ENCODE measurements around the gene TMEM129.

The TMEM129 gene, protein sequence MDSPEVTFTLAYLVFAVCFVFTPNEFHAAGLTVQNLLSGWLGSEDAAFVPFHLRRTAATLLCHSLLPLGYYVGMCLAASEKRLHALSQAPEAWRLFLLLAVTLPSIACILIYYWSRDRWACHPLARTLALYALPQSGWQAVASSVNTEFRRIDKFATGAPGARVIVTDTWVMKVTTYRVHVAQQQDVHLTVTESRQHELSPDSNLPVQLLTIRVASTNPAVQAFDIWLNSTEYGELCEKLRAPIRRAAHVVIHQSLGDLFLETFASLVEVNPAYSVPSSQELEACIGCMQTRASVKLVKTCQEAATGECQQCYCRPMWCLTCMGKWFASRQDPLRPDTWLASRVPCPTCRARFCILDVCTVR

DNA sequence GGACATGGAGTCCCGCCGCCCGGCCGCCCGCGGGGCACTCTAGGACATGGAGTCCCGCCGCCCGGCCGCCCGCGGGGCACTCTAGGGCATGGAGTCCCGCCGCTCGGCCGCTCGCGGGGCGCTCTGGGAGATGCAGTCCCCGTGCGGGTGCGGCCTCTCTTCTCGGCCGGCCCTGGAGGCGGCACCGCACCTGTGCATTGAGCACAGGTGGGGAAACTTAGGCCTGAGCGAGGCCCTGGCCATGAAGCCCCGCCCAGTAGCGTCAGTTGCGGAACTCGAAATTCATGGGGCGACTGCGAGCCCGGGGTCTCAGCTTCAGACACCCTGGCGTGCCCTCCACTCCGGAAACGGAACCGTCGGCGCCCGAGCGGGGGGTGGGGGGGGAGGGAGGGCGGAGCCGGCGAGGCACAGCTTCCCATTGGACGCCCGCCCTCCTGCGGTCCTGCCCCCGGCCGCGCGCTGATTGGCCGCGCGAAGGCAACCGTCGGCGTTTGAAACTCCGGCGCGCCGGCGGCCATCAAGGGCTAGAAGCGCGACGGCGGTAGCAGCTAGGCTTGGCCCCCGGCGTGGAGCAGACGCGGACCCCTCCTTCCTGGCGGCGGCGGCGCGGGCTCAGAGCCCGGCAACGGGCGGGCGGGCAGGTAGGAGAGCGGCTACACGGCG lies at the start of gene TMEM129, which contains the start of gene TACC3:
Gene TMEM129, minus strand, starts transcription at position 321 of the 663 bp plus-strand sequence. CDS start 486 bp downstream, outside the sequence.
Gene TACC3, plus strand, starts transcription at position 519 of the 663 bp plus-strand sequence. CDS start 1,901 bp downstream, outside the sequence.
- no peak for FAIRE-seq
- peak; percentile 53 for TF ChIP-seq POLR2A (IDR thresholded peaks at IDR 0.05; ENCODE audit: low read depth, low read length)
- DNase-seq (ENCODE audit: insufficient read length, low spot score), result peak; percentile 87

DNA sequence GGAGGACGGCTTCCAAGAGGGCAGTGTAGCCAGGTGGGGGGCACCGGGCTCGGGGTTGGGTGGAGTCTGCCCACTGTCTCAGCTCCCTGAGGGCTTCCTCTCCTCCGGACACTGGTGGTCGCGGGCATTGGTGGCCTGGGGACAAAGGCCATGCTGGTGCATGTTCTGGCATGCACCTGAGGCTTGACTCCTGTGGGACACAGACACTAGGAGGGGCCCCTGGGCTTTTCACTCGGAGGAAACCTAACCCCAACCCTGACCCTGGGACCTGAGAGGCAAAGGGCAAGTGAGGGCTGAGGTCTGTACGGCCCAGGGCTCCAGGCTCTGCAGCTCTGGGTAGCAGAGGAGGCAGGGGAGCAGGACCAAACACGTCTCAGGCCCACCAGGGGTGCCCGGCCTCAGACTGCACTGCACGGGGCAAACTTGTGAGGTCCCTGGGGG lies 49.7 kb upstream of the TMEM129 start:
- no peak for FAIRE-seq
- no peak for TF ChIP-seq POLR2A (IDR thresholded peaks at IDR 0.05; ENCODE audit: low read depth, low read length)
- no peak for DNase-seq (ENCODE audit: insufficient read length, low spot score)

DNA sequence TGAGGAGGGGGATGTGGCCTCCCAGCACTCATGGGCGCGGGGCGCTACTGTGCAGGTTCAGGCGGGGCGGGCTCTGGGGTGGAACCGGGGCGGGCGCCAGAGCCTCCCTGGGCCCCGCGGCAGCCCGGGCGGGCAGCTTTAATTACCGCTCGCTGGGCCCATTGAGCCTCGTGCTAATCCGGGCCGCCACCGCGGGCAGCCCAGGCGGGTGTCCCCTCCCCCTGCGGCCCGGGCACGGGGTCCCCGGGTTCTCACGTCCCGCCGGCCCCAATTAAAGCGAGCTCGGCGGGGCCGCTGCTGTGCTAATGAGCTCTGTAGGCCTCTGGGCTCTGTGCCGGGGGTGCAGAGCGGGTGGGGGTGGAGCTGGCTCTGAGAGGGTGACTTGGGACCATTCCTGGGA lies 49.1 kb upstream of the TMEM129 start:
- no peak for TF ChIP-seq POLR2A (IDR thresholded peaks at IDR 0.05; ENCODE audit: low read depth, low read length)
- no peak for DNase-seq (ENCODE audit: insufficient read length, low spot score)

DNA sequence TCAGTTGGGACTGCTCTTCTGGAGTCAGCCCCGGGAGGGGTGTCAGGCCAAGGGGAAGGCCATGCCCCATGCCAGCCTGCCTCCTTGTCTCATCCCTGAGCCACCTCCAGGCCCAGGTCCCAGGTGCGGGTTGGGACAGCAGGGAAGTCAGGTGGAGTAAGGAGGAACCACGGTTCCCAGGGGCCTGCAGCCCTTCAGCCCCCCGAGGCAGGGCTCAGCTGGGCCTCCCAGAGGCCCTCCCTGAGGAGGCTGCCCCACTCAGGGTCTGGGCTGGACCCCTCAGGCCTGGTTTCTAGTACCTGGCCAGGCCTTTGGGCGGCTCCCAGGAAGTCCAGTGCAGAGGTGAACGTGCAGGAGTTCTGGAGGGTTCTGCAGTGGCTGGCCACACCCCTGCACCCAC lies 48.6 kb upstream of the TMEM129 start:
- no peak for DNase-seq (ENCODE audit: insufficient read length, low spot score)
- TF ChIP-seq POLR2A (IDR thresholded peaks at IDR 0.05; ENCODE audit: low read depth, low read length), result no peak
- no peak for FAIRE-seq

More for the DNA sequence above, 49.1 kb upstream of the TMEM129 start:
- FAIRE-seq, result no peak

DNA sequence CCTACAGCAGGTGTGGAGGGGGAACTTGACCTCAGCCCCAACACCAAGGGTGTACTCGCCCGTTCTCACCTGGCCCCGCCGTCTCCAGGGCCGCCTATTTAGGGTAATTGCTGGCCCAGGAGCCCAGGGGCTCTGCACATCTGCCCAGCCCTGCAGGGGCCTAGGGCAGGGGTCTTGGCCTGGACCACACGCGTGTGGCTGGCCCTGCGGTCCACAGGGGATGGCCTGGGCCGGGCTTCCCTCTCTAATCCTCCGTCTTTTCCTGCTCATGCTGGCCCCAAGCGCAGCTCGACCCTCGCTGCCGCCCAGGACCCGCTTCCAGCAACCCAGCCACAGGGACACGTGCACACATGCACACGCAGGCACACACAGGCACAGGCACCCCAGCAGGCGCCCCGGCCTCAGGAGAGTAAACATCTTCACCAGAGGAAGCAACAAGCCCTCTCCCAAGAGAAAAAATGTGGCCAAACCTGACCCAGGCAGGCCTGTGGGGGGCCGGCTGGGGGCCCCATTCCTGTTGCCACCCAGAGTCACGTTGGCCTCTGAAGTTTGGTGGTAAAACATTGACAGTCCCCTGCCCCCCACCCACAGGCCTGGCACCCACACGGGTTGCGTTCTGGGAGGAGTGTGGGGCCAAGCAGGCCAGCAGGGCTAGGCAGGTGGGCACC lies 47.4 kb upstream of the TMEM129 start:
- TF ChIP-seq POLR2A (IDR thresholded peaks at IDR 0.05; ENCODE audit: low read depth, low read length), result no peak
- no peak for DNase-seq (ENCODE audit: insufficient read length, low spot score)
- FAIRE-seq, result no peak

DNA sequence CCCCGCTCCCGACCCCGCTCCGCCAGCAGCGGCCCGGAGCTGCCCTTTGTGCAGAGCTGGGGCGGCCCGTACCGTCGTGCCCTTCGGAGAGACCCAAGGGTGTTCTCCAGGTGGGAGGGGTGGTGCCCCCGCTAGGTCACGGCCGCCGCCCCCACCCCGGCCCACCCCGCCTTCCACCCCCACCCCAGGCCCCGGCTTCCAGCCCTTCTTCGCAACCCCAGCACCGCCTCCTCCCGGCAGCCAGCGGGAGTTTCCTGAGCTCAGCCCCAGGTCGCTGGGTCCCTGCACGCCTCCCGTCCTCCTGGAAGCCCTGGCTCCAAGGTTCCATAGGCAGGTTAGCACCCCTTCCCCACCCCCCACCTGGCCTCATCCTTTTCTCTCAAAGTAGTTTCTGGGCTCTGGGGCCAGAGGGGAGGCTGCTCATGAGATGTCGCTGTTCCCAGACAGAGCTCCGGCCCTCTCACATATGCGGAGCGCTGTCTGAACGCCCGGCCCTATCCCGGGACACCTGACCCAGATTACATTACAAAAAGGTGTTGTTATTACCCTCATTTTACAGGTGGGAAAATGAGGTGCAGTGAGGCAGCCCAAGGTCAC lies 46.7 kb upstream of the TMEM129 start:
- FAIRE-seq (no peak), DNase-seq (ENCODE audit: insufficient read length, low spot score) (no peak)
- TF ChIP-seq POLR2A (IDR thresholded peaks at IDR 0.05; ENCODE audit: low read depth, low read length), result no peak

DNA sequence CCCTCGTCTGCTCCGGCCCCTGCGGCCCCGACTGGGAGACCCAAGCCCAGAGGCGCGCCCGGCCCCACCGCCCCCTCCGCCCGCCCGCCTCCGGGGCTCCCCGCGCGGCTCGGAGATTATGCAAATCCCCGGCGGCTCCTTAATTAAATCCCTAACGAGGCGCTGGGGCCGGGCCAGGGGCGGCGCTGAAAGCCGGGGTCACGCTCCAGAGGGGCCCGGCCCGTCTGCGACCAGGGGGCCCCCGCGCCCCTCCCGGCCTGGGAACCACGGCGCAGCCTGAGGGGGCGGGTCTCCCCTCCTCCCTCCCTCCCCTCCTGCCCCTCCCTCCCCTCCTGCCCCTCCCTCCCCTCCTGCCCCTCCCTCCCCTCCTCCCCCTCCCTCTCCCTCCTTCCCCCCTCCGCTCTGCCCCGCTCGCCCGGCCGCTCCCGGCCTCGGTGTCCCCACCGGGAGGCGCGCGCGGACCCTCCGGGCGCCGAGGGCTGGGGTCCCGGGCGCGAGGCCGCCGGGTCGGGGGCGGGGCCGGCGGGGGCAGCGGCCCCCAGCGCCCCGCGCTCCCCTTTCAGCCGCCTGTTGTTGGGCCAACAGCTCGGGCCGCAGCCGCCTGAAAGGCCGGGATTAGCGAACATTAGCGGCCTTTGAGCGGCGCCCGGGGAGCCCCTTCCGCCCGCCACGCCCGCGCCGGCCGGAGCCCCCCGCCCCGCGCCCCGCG lies 46.1 kb upstream of the TMEM129 start:
- TF ChIP-seq POLR2A (IDR thresholded peaks at IDR 0.05; ENCODE audit: low read depth, low read length), result no peak
- FAIRE-seq (no peak), DNase-seq (ENCODE audit: insufficient read length, low spot score) (no peak)

DNA sequence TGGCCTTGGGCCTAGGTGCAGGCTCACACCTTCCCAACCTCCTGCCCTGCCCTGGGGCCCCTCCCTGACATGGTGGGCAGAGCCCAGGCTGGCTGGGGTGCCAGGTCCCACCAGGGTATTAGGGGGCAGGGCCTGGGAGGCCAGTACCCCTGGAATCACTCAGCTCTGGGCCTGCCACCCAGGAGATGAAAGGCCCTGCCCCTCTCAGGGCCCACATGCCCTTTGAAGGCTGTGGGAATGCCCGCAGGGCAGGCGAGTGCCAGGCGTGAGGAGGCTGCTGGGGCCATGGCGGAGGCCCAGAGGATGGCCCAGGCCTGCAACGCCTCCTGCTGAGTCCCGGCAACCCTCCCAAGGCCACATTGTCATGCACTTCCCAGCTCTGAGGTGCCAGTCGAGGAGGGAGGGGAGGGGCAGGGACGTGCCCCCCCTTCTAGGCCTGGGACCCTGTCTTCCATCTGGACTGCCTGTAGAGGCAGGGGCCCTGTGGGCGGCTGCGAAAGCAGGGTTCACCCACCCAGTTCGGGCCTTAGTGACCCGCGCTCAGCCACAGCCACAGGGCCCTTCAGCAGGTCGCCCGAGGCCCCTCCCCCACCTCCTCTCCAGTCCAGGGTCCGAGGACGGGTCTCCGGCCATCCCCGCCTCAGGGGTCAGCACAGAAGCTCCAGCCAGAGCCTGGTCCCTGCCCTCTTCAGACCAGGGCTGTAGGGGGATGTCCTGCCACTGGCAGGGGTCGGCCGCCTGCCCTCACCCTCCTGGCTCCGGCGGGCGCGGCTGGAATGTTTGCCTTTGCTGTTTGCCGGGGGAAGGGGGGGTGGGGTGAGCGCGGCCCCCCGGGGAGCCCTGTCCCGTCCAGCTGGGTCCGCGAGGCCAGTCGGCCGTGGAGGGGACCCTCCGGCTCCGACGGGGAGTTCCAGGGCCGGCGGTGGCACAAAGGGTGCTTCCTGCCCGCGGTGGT lies 45.3 kb upstream of the TMEM129 start:
- FAIRE-seq (no peak), DNase-seq (ENCODE audit: insufficient read length, low spot score) (no peak)
- TF ChIP-seq POLR2A (IDR thresholded peaks at IDR 0.05; ENCODE audit: low read depth, low read length), result no peak

DNA sequence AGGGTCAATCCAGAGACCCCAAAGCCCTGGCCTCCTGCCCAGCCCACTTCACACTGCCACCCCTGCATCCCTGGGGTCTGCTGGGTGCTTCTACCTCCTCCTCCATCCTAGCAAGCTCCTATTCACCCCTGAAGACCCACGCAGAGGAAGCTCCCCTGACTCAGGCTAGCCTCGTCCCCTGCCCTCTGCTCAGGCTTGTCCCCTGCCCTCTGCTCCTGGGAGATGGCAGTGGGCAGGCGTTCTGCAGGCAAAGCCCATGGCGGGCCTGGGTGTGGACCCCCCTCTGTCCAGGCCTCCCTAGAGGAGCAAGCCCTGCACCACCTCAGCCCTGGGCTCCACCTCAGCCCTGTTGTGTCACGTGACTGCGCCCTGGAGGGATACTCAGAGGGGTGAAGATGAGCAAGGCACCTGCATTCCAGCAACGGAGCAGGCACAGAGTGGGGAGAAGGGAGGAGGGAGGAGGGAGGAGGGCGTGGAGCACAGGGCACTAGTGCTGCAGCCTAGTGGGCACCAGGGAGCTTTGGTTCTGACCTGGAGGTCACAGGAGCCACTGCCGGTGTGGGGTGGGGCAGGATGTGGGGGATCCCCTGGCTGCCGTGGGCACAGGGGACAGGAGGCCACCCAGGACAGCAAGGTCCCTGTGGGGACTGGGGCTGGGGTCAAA lies 44.4 kb upstream of the TMEM129 start:
- DNase-seq (ENCODE audit: insufficient read length, low spot score) (no peak), FAIRE-seq (no peak)
- TF ChIP-seq POLR2A (IDR thresholded peaks at IDR 0.05; ENCODE audit: low read depth, low read length), result no peak

DNA sequence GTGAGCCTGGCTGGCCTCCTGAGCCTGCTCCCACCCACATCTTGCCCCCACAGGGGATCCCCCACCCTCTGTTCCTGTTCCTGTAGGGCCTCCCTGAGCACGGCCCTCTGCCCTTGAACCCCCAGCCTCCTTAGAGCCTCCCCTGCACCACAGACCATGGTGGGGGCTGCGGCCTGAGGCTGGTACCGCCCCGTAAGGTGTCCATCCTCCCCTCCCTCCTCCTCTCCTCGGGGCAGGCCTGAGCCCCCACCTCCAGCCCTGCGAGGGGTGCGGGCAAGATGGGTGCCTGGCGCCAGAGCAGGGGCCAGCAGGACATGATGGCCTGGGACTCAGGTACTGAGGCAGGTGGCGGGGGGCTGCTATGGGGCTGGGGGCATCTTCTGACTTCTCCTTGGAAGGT lies 43.5 kb upstream of the TMEM129 start:
- no peak for TF ChIP-seq POLR2A (IDR thresholded peaks at IDR 0.05; ENCODE audit: low read depth, low read length)
- no peak for FAIRE-seq
- no peak for DNase-seq (ENCODE audit: insufficient read length, low spot score)

DNA sequence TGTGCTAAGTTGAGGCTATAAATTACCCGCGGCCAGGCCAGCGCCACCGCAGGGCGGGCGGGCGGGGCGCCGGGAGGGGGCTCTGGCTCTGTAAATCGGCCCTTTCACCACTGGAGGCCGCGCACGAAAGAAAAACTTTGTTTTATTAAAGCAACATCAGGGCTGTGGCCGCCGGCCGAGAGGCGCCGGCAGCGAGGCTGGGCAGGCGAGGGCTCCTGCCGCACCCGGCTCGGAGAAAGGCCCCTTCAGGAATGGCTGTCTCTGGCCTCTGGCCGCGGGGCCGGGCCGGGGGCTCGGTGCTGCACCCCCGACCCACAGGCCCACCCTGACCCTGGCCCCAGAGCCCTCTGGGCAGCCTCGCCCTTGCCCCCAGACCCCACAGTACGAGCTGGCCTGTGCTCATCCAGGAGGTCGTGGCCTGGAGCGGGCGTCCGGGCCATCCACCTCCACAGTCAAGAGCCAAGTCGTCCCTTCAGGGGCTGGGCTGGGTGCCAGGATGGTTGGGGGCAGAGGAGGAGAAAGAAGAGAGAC lies 42.5 kb upstream of the TMEM129 start:
- no peak for TF ChIP-seq POLR2A (IDR thresholded peaks at IDR 0.05; ENCODE audit: low read depth, low read length)
- no peak for FAIRE-seq
- DNase-seq (ENCODE audit: insufficient read length, low spot score), result no peak
